Tibial nerve (tissue), 4 donors: ENCODE results near the gene MBNL2. TPM values are rescaled to one million over a fixed set of nuclear protein-coding genes. Genes with fewer than 3 reads are reported as not detected.

ENCODE experiments used
- DNase-seq, 2 donors: peaks; one replicate each; pipeline ENCODE4 v3.0.0-alpha.2; 2019; ENCODE audit warnings: low spot score in 2 of 2
- H3K27ac ChIP-seq, 4 donors: fragments of 200-600 bp; sonication (generic) in 3 of 4; one replicate each; pipeline ENCODE4 v1.5.1; 2017 to 2019; ENCODE audit warnings: mild to moderate bottlenecking in 1 of 4
- H3K27me3 ChIP-seq, 2 donors: fragments of 200-600 bp; sonication (generic) in 1 of 2; one replicate each; pipeline versions ENCODE4 v1.5.1 to v1.6.0; 2017 to 2019
- H3K36me3 ChIP-seq, 3 donors: fragments of 200-600 bp; sonication (generic); one replicate each; pipeline ENCODE4 v1.5.1; 2018 to 2019
- H3K4me1 ChIP-seq, 4 donors: fragments of 200-600 bp; sonication (generic) in 3 of 4; one replicate each; pipeline ENCODE4 v1.5.1; 2017 to 2019
- H3K4me3 ChIP-seq, 4 donors: fragments of 200-600 bp; sonication (generic) in 3 of 4; one replicate each; pipeline ENCODE4 v1.5.1; 2017 to 2019; ENCODE audit warnings: mild to moderate bottlenecking in 1 of 4, moderate library complexity in 1 of 4
- H3K9me3 ChIP-seq, 4 donors: fragments of 200-600 bp; sonication (generic) in 3 of 4; one replicate each; pipeline ENCODE4 v1.5.1; 2017 to 2019
- EP300 ChIP-seq, 2 donors: sonication (generic); formaldehyde crosslinking; IDR thresholded peaks; one replicate each; pipeline ENCODE4 v1.6.1; 2017; ENCODE audit warnings: antibody characterized with exemption in 2 of 2, mild to moderate bottlenecking in 1 of 2
- POLR2A ChIP-seq, 2 donors: fragments of 450-650 bp; IDR thresholded peaks; one replicate each; pipeline ENCODE4 v1.6.1; 2017; ENCODE audit warnings: antibody characterized with exemption in 2 of 2, mild to moderate bottlenecking in 2 of 2, moderate library complexity in 2 of 2
- WGBS, 2 donors: methylation state at CpG; one replicate each; pipeline ENCODE4 v1.1.5; 2018; 5-methylcytosine and 5-hydroxymethylcytosine counted together
- total RNA-seq, 4 donors: library from RNA; depleted of rRNA; stranded (reverse); fragments of >200 nt; gene quantifications; one replicate each; pipeline ENCODE4 v1.1.0, GENCODE V29; 2016
- TF ChIP-seq, protein P1 (sequence below), 5 experiments: fragments of 200-600 bp in 3 of 5; fragments of 450-650 bp in 2 of 5; sonication (generic) in 3 of 5; IDR thresholded peaks; one replicate each; pipeline ENCODE4 v1.5.1; 2016 to 2019; ENCODE audit warnings: antibody characterized with exemption in 5 of 5, mild to moderate bottlenecking in 3 of 5, moderate library complexity in 2 of 5

Gene MBNL2
- total RNA-seq, 4 donors from 2014 or later, result 87.9 to 126 (median 95.5) TPM

- 98 to 100% methylated on average over 2 of the region's 2 CpGs for WGBS, 2 donors
- Histone ChIP-seq H3K4me1 (peaks cover 0 to 7% (median 2%) of the 10 kb centered on the region in 4 donors), H3K36me3 (no peaks in the 10 kb centered on the region), H3K4me3 (no peak overlapping the region), H3K9me3 (no peaks in the 10 kb centered on the region), H3K27me3 (no peaks in the 10 kb centered on the region), H3K27ac (no peak overlapping the region)
- TF ChIP-seq, protein P1, sequence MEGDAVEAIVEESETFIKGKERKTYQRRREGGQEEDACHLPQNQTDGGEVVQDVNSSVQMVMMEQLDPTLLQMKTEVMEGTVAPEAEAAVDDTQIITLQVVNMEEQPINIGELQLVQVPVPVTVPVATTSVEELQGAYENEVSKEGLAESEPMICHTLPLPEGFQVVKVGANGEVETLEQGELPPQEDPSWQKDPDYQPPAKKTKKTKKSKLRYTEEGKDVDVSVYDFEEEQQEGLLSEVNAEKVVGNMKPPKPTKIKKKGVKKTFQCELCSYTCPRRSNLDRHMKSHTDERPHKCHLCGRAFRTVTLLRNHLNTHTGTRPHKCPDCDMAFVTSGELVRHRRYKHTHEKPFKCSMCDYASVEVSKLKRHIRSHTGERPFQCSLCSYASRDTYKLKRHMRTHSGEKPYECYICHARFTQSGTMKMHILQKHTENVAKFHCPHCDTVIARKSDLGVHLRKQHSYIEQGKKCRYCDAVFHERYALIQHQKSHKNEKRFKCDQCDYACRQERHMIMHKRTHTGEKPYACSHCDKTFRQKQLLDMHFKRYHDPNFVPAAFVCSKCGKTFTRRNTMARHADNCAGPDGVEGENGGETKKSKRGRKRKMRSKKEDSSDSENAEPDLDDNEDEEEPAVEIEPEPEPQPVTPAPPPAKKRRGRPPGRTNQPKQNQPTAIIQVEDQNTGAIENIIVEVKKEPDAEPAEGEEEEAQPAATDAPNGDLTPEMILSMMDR (IDR thresholded peaks at IDR 0.05), result no peak
- no peak for TF ChIP-seq POLR2A (IDR thresholded peaks at IDR 0.05)
- no peak for TF ChIP-seq EP300 (IDR thresholded peaks at IDR 0.05)
- DNase-seq, result no peak
Measured at GRCh38 chr13:97198753-97199152, 23.4 kb upstream of the MBNL2 start.

- H3K36me3 ChIP-seq, result no peaks in the 10 kb centered on the region
- H3K27ac ChIP-seq, result no peak overlapping the region
- TF ChIP-seq, protein P1 (IDR thresholded peaks at IDR 0.05), result no peak
- TF ChIP-seq POLR2A (IDR thresholded peaks at IDR 0.05) (no peak), EP300 (IDR thresholded peaks at IDR 0.05) (no peak)
- DNase-seq, result no peak
- 95% methylated on average over 3 of the region's 3 CpGs for WGBS, 2 donors
- no peaks in the 10 kb centered on the region for H3K27me3 ChIP-seq
- H3K4me1 ChIP-seq, result peaks cover 0 to 7% (median 2%) of the 10 kb centered on the region in 4 donors
- no peak overlapping the region for H3K4me3 ChIP-seq
- no peaks in the 10 kb centered on the region for H3K9me3 ChIP-seq
Measured at GRCh38 chr13:97199451-97199850, 22.7 kb upstream of the MBNL2 start.

DNA sequence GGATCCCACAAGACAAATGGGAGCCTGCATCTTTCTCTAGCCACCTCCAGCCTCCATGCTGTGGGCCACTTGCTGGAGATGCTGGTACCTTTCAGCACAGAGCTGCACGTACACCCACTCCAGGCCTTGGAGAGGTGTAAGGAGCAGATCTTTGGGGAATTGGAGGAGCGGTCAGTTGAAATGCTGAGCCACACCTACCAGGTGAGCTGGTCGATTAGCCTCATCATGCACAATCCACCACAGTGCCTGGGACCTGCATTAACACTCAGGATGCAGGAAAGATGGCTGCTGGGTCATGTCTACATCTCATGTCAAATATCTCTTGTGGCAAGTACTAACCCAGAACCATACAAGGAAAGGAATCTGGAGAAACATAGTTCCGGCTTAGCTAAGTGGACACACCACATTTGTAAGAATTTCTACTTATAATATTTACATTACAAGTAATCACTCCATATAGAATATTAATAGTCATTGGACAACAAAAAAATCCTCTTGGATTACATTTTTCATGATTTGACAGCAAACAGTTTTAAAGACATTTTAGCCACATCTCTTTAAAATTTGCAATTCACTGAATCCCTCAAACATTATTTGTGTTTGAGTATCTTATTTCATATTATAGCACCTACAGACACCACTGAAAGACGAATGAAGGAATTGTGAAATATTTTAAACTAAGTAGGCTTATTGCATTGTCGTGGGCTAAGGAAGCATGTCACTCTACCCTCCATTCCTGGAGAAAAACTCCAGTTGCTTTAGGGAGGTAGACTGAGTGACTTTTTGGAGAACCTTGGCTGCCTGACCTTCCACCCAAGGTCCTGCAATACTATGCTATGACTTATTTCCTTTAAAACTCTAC lies 21.8 kb upstream of the MBNL2 start:
- no peaks in the 10 kb centered on the region for H3K36me3 ChIP-seq
- no peaks in the 10 kb centered on the region for H3K4me1 ChIP-seq
- 87 to 91% methylated on average over 5 to 6 of the region's 6 CpGs for WGBS, 2 donors
- no peak overlapping the region for H3K4me3 ChIP-seq
- no peaks in the 10 kb centered on the region for H3K27me3 ChIP-seq
- H3K9me3 ChIP-seq, result no peaks in the 10 kb centered on the region
- no peak for DNase-seq
- H3K27ac ChIP-seq, result no peak overlapping the region
- TF ChIP-seq, protein P1 (IDR thresholded peaks at IDR 0.05), result no peak
- no peak for TF ChIP-seq EP300 (IDR thresholded peaks at IDR 0.05)
- no peak for TF ChIP-seq POLR2A (IDR thresholded peaks at IDR 0.05)

- no peak overlapping the region for H3K27ac ChIP-seq
- DNase-seq, result no peak
- TF ChIP-seq POLR2A (IDR thresholded peaks at IDR 0.05) (no peak), EP300 (IDR thresholded peaks at IDR 0.05) (no peak)
- TF ChIP-seq, protein P1 (IDR thresholded peaks at IDR 0.05), result no peak
- 87 to 95% methylated on average over 4 of the region's 4 CpGs for WGBS, 2 donors
- no peaks in the 10 kb centered on the region for H3K27me3 ChIP-seq
- no peak overlapping the region for H3K4me3 ChIP-seq
- H3K36me3 ChIP-seq, result no peaks in the 10 kb centered on the region
- H3K9me3 ChIP-seq, result no peaks in the 10 kb centered on the region
- H3K4me1 ChIP-seq, result peaks cover 0 to 3% (median 0%) of the 10 kb centered on the region in 4 donors
Measured at GRCh38 chr13:97202761-97203160, 19.4 kb upstream of the MBNL2 start.

- H3K27me3 ChIP-seq, result no peaks in the 10 kb centered on the region
- 69 to 73% methylated on average over 1 of the region's 1 CpG for WGBS, 2 donors
- H3K4me1 ChIP-seq, result peaks cover 0 to 7% (median 3%) of the 10 kb centered on the region in 4 donors
- no peak for DNase-seq
- H3K4me3 ChIP-seq, result no peak overlapping the region
- H3K27ac ChIP-seq, result no peak overlapping the region
- TF ChIP-seq EP300 (IDR thresholded peaks at IDR 0.05), result no peak
- TF ChIP-seq, protein P1 (IDR thresholded peaks at IDR 0.05), result no peak
- TF ChIP-seq POLR2A (IDR thresholded peaks at IDR 0.05), result no peak
- no peaks in the 10 kb centered on the region for H3K9me3 ChIP-seq
- H3K36me3 ChIP-seq, result no peaks in the 10 kb centered on the region
Measured at GRCh38 chr13:97205465-97205864, 16.7 kb upstream of the MBNL2 start.
